ENCODE results near the gene STAM.
"Not testable (repeated sequence)": the region's sequence is repeated elsewhere in the genome, so short reads cannot be mapped to it uniquely, and the experiment has no call there.

STAM gene

GRCh38 chr10:17643755-17644484 lies at the start of gene STAM:
Gene STAM (plus strand): TSS chr10:17644151. CDS start chr10:17644340, 189 bp downstream.
- peaks cover 41% of the 10 kb centered on the region for H3K36me3 Mint-ChIP-seq (ENCODE audit: low read depth)
- peaks cover 52% of the 10 kb centered on the region for H3K4me1 Mint-ChIP-seq (ENCODE audit: low read depth)
- H3K27me3 Mint-ChIP-seq = no peaks in the 10 kb centered on the region
- peak within 1 kb of the TSS; percentile 100 for H3K27ac Mint-ChIP-seq
- H3K9me3 Mint-ChIP-seq = peaks cover 4% of the 10 kb centered on the region
- DNase-seq = peak; percentile 95
- H3K4me3 Mint-ChIP-seq = peak within 1 kb of the TSS; percentile 98

DNA sequence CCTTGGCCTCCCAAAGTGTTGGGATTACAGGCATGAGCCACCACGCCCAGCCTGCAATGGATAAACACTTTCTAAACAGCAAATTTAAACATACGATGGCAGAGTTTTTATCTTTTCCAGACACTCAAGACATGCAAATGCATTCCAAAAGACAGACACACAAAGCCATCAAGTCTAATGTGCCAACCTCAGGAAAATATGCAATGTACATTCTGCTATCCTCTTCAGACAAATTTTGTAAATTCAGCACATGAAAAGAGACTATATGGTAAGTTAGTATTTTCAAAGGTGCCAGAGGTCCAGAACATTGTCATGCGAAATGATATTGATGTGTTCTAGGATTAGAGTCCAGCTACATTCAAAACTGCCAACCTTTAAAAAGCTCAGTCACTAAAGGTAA lies 46.6 kb upstream of the STAM start:
- no peak for DNase-seq
- Mint-ChIP-seq H3K36me3 (ENCODE audit: low read depth) (no peaks in the 10 kb centered on the region), H3K27me3 (no peaks in the 10 kb centered on the region), H3K27ac (no peak overlapping the region), H3K9me3 (no peaks in the 10 kb centered on the region), H3K4me1 (ENCODE audit: low read depth) (no peaks in the 10 kb centered on the region), H3K4me3 (no peak overlapping the region)

DNA sequence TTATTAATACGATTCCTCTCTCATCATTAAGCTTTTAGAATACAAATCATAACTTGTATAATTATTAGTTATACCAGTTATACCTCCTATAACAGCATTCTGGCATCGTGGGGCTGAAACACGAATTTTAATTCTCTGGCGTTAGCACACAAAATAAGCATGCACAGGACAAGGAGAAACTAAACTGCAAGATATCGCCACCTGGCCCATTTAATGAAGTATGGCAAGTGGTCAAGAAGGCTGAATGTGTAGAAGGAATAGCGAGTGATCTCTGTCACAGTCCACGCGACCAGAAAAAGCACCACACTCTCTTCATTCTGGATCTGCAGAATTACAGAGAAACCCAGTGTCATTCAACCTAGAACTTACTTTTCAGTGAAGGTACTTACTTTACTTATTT lies 44.9 kb upstream of the STAM start:
- no peaks in the 10 kb centered on the region for H3K4me1 Mint-ChIP-seq (ENCODE audit: low read depth)
- no peak overlapping the region for H3K27ac Mint-ChIP-seq

DNA sequence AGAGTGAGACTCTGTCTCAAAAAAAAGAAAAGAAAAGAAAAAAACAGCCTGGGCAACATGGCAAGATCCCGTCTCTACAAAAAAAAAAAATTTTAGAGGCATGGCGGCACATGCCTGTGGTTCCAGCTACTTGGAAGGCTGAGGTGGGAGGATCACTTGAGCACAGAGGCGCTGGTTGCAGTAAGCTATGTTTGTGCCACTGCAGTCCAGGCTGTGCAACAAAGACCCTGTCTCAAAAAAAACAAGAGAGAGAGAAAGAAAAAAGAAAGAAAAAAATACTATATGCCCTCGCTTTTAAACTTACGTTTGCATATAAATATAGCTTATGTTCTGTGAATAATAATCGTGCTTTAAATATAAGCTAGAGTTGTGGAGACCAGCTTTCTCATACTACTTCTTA lies 38.0 kb upstream of the STAM start:
- no peaks in the 10 kb centered on the region for H3K9me3 Mint-ChIP-seq
- peaks cover 2% of the 10 kb centered on the region for H3K4me1 Mint-ChIP-seq (ENCODE audit: low read depth)
- H3K4me3 Mint-ChIP-seq = no peak overlapping the region
- H3K27ac Mint-ChIP-seq = no peak overlapping the region
- DNase-seq = no peak
- no peaks in the 10 kb centered on the region for H3K27me3 Mint-ChIP-seq
- no peaks in the 10 kb centered on the region for H3K36me3 Mint-ChIP-seq (ENCODE audit: low read depth)

More for the DNA sequence above, 44.9 kb upstream of the STAM start:
- Mint-ChIP-seq H3K36me3 (ENCODE audit: low read depth) (no peaks in the 10 kb centered on the region), H3K9me3 (no peaks in the 10 kb centered on the region), H3K4me3 (no peak overlapping the region), H3K27me3 (no peaks in the 10 kb centered on the region)
- no peak for DNase-seq

GRCh38 chr10:17606547-17607040 lies 37.4 kb upstream of the STAM start:
- Mint-ChIP-seq H3K4me3 (no peak overlapping the region), H3K4me1 (ENCODE audit: low read depth) (peaks cover 2% of the 10 kb centered on the region), H3K27me3 (no peaks in the 10 kb centered on the region), H3K9me3 (no peaks in the 10 kb centered on the region), H3K36me3 (ENCODE audit: low read depth) (no peaks in the 10 kb centered on the region), H3K27ac (no peak overlapping the region)
- no peak for DNase-seq

DNA sequence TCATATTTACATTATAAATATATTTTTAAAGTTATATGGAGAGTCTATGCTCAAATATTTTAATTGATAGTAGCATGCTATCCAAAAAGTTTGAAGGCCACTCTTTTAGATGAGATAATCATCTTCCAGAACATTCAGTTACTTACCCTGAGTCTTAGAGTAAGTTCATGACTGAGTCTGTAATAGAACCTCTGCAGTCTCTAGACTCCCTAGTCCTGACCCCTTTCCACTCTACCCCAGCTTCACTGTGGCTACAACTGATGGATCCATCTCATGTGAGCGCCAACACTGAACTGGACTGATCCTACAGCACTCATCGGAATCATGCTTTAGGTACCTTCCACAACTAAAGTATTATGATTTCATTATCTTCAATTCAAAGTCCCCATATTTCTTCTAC lies 36.9 kb upstream of the STAM start:
- peaks cover 2% of the 10 kb centered on the region for H3K4me1 Mint-ChIP-seq (ENCODE audit: low read depth)
- H3K27ac Mint-ChIP-seq = no peak overlapping the region
- no peaks in the 10 kb centered on the region for H3K9me3 Mint-ChIP-seq
- no peak for DNase-seq
- no peak overlapping the region for H3K4me3 Mint-ChIP-seq
- no peaks in the 10 kb centered on the region for H3K36me3 Mint-ChIP-seq (ENCODE audit: low read depth)
- no peaks in the 10 kb centered on the region for H3K27me3 Mint-ChIP-seq

GRCh38 chr10:17607603-17608332 lies 36.2 kb upstream of the STAM start:
- Mint-ChIP-seq H3K27ac (no peak overlapping the region), H3K9me3 (no peaks in the 10 kb centered on the region), H3K4me1 (ENCODE audit: low read depth) (peaks cover 2% of the 10 kb centered on the region), H3K36me3 (ENCODE audit: low read depth) (no peaks in the 10 kb centered on the region), H3K4me3 (no peak overlapping the region), H3K27me3 (no peaks in the 10 kb centered on the region)
- DNase-seq = no peak

GRCh38 chr10:17609523-17610079 lies 34.4 kb upstream of the STAM start:
- DNase-seq = no peak
- H3K27me3 Mint-ChIP-seq = no peaks in the 10 kb centered on the region
- H3K27ac Mint-ChIP-seq = no peak overlapping the region
- no peaks in the 10 kb centered on the region for H3K36me3 Mint-ChIP-seq (ENCODE audit: low read depth)
- H3K9me3 Mint-ChIP-seq = no peaks in the 10 kb centered on the region
- no peak overlapping the region for H3K4me3 Mint-ChIP-seq
- H3K4me1 Mint-ChIP-seq (ENCODE audit: low read depth) = peaks cover 2% of the 10 kb centered on the region

GRCh38 chr10:17616403-17617030 lies 27.4 kb upstream of the STAM start:
- H3K4me3 Mint-ChIP-seq = peak overlapping the region; percentile 63
- peak; percentile 65 for DNase-seq
- no peaks in the 10 kb centered on the region for H3K9me3 Mint-ChIP-seq

GRCh38 chr10:17617031-17617911 lies 26.7 kb upstream of the STAM start, which contains the start of gene HACD1:
Gene HACD1 (minus strand): TSS chr10:17617374. CDS start chr10:17617339, 35 bp downstream.
- Mint-ChIP-seq H3K4me1 (ENCODE audit: low read depth) (peaks cover 4% of the 10 kb centered on the region), H3K36me3 (ENCODE audit: low read depth) (no peaks in the 10 kb centered on the region), H3K27me3 (peaks cover 29% of the 10 kb centered on the region), H3K9me3 (no peaks in the 10 kb centered on the region), H3K27ac (peak within 1 kb of the TSS; percentile 50), H3K4me3 (peak within 1 kb of the TSS; percentile 82)
- peak; percentile 76 for DNase-seq

More at GRCh38 chr10:17616403-17617030, 27.4 kb upstream of the STAM start:
- Mint-ChIP-seq H3K27ac (no peak overlapping the region), H3K36me3 (ENCODE audit: low read depth) (no peaks in the 10 kb centered on the region), H3K4me1 (ENCODE audit: low read depth) (peaks cover 4% of the 10 kb centered on the region), H3K27me3 (peaks cover 25% of the 10 kb centered on the region)

DNA sequence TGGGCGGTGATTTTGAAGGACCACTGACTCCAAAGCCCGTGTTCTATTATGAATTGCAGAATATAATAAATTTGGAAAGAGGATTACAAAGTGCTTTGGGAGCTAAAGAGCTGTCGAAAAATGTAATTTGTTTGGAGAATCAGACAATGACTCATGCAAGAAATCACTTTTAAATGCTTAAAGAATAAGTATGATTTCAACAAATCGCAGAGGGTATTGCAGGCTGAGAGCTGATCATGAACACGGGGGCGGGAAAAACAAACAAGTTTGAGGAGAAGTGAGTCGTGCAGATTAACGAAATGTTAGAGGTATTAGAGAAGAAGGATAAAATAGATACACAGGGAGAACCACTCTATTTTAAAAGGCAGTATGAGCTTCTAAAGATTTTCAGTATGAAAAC lies 21.9 kb upstream of the STAM start:
- H3K27me3 Mint-ChIP-seq = peaks cover 37% of the 10 kb centered on the region
- peaks cover 4% of the 10 kb centered on the region for H3K4me1 Mint-ChIP-seq (ENCODE audit: low read depth)
- H3K4me3 Mint-ChIP-seq = no peak overlapping the region
- H3K9me3 Mint-ChIP-seq = no peaks in the 10 kb centered on the region
- no peaks in the 10 kb centered on the region for H3K36me3 Mint-ChIP-seq (ENCODE audit: low read depth)
- H3K27ac Mint-ChIP-seq = no peak overlapping the region
- DNase-seq = no peak

DNA sequence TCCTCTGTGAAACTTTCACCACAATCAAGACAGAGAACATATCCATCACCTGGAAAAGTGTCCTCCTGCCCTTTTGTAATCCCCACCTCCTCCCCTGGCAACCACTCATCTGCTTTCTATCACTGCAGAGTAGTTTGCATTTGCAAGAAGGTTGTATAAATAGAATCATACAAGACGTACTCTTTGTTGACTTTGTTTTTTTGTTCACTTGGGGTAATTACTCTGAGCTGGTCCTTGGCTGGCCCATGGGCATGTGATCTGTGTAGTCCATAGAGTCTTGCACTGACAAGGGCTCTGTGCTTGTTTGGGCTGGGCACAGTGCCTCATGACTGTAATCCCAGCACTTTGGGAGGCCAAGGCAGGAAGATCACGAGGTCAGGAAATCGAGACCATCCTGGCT lies 19.0 kb upstream of the STAM start:
- Mint-ChIP-seq H3K27me3 (peaks cover 16% of the 10 kb centered on the region), H3K9me3 (no peaks in the 10 kb centered on the region), H3K27ac (no peak overlapping the region), H3K36me3 (ENCODE audit: low read depth) (no peaks in the 10 kb centered on the region), H3K4me3 (no peak overlapping the region), H3K4me1 (ENCODE audit: low read depth) (no peaks in the 10 kb centered on the region)
- DNase-seq = no peak

DNA sequence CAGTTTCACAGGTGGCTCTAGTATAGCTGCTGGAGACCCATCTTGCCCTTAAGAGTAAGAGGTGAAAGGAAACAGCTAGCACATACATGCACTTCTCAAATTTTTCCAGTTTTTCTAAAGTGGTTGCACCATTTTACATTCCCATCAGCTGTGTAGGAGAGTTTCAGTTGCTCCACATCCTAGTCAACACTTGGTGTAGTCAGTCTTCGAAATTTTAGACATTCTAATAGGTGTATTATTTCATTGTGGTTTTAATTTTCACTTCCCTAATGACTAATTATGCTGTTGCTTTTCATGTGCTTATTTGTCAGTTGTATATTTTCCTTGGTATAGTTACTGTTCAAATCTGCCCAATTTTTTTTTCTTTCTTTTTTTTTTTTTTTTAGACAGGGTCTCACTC lies 17.3 kb upstream of the STAM start:
- DNase-seq = no peak
- H3K4me3 Mint-ChIP-seq = no peak overlapping the region
- no peaks in the 10 kb centered on the region for H3K36me3 Mint-ChIP-seq (ENCODE audit: low read depth)
- H3K4me1 Mint-ChIP-seq (ENCODE audit: low read depth) = no peaks in the 10 kb centered on the region
- no peaks in the 10 kb centered on the region for H3K9me3 Mint-ChIP-seq
- peaks cover 12% of the 10 kb centered on the region for H3K27me3 Mint-ChIP-seq
- H3K27ac Mint-ChIP-seq = no peak overlapping the region

GRCh38 chr10:17632590-17632989 lies 11.4 kb upstream of the STAM start:
- not testable (repeated sequence) for H3K27me3 Mint-ChIP-seq; H3K9me3 Mint-ChIP-seq; DNase-seq; H3K27ac Mint-ChIP-seq; H3K4me3 Mint-ChIP-seq; H3K4me1 Mint-ChIP-seq (ENCODE audit: low read depth); H3K36me3 Mint-ChIP-seq (ENCODE audit: low read depth)

Data from activated T-cell treated with anti-CD3 and anti-CD28 coated beads, Interleukin-2, amount 50 U/mL, for 24 hours (primary cell).